Testis (tissue), 3 donors: ENCODE data around the gene ZNF518A. TPM values are rescaled to one million over a fixed set of nuclear protein-coding genes. Genes with fewer than 3 reads are reported as not detected.

Source experiments
- DNase-seq: peaks from one replicate; pipeline ENCODE4 v3.0.0-alpha.2; 2019
- H3K27ac ChIP-seq, 2 donors: fragments of 200-600 bp; sonication (generic); one replicate each; pipeline ENCODE4 v1.5.1; 2019
- H3K27me3 ChIP-seq: fragments of 200-600 bp; sonication (generic); one replicate; pipeline ENCODE4 v1.5.1; 2019
- H3K36me3 ChIP-seq: fragments of 200-600 bp; sonication (generic); one replicate; pipeline ENCODE4 v1.5.1; 2017; ENCODE audit warnings: low read depth; ENCODE audit errors: missing control alignments
- H3K4me1 ChIP-seq: fragments of 200-600 bp; sonication (generic); one replicate; pipeline ENCODE4 v1.5.1; 2019
- H3K4me3 ChIP-seq, 2 donors: fragments of 200-600 bp; sonication (generic); one replicate each; pipeline ENCODE4 v1.5.1; 2017 to 2019
- H3K9me3 ChIP-seq: fragments of 200-600 bp; sonication (generic); one replicate; pipeline ENCODE4 v1.5.1; 2017
- POLR2A ChIP-seq: fragments of 450-650 bp; IDR thresholded peaks from one replicate; pipeline ENCODE4 v1.6.1; 2017; ENCODE audit warnings: antibody characterized with exemption, mild to moderate bottlenecking, moderate library complexity
- WGBS, 2 donors: methylation state at CpG; one replicate each; pipeline ENCODE4 v1.1.5; 2018; 5-methylcytosine and 5-hydroxymethylcytosine counted together
- intact Hi-C: fragments of 100-400 bp; cut with DNase I; formaldehyde crosslinking; loops from one replicate; pipeline ENCODE4 v1.15.1; 2023; ENCODE audit warnings: low total_unique reads
- polyA plus RNA-seq: library from polyadenylated mRNA; stranded (reverse); fragments of 350-450 nt; fragmentation: Illumina TruSeq; extraction: RNeasy Lipid Tissue Mini Kit (QIAGEN cat#74804); gene quantifications from one replicate; pipeline ENCODE4 v1.2.3, GENCODE V29; 2014; ENCODE audit warnings: low read depth, low replicate concordance; ENCODE audit not compliant: insufficient read depth
- total RNA-seq, 2 donors: library from RNA; depleted of rRNA; stranded (reverse); fragments of >200 nt; gene quantifications; one replicate each; pipeline ENCODE4 v1.2.3, GENCODE V29; 2016
- TF ChIP-seq, protein P1 (sequence below), 3 experiments: fragments of 450-650 bp in 2 of 3; fragments of 200-600 bp in 1 of 3; sonication (generic) in 1 of 3; IDR thresholded peaks; one replicate each; pipeline ENCODE4 v1.5.1; 2016 to 2019; ENCODE audit warnings: antibody characterized with exemption in 3 of 3, mild to moderate bottlenecking in 2 of 3, moderate library complexity in 1 of 3

ZNF518A gene
- total and polyA plus RNA-seq, 3 donors from 2014 or later, result 14.5 to 88.0 (median 81.3) TPM

GRCh38 chr10:96152437-96152836, 22.3 kb downstream of the ZNF518A start:
- intact Hi-C loops, result no loop called here
- no peak for DNase-seq
- TF ChIP-seq, protein P1, sequence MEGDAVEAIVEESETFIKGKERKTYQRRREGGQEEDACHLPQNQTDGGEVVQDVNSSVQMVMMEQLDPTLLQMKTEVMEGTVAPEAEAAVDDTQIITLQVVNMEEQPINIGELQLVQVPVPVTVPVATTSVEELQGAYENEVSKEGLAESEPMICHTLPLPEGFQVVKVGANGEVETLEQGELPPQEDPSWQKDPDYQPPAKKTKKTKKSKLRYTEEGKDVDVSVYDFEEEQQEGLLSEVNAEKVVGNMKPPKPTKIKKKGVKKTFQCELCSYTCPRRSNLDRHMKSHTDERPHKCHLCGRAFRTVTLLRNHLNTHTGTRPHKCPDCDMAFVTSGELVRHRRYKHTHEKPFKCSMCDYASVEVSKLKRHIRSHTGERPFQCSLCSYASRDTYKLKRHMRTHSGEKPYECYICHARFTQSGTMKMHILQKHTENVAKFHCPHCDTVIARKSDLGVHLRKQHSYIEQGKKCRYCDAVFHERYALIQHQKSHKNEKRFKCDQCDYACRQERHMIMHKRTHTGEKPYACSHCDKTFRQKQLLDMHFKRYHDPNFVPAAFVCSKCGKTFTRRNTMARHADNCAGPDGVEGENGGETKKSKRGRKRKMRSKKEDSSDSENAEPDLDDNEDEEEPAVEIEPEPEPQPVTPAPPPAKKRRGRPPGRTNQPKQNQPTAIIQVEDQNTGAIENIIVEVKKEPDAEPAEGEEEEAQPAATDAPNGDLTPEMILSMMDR (IDR thresholded peaks at IDR 0.05), result no peak
- no peak for TF ChIP-seq POLR2A
- Histone ChIP-seq H3K4me1 (no peaks in the 10 kb centered on the region), H3K27me3 (no peaks in the 10 kb centered on the region), H3K9me3 (no peaks in the 10 kb centered on the region), H3K36me3 (no peaks in the 10 kb centered on the region), H3K4me3 (no peak overlapping the region), H3K27ac (no peak overlapping the region)
- WGBS, 2 donors, result 91 to 93% methylated on average over 4 of the region's 4 CpGs

- TF ChIP-seq, protein P1 (IDR thresholded peaks at IDR 0.05), result no peak
- 80 to 83% methylated on average over 1 of the region's 1 CpG for WGBS, 2 donors
- H3K36me3 ChIP-seq, result no peaks in the 10 kb centered on the region
Measured at GRCh38 chr10:96153070-96153469, 23.0 kb downstream of the ZNF518A start.

DNA sequence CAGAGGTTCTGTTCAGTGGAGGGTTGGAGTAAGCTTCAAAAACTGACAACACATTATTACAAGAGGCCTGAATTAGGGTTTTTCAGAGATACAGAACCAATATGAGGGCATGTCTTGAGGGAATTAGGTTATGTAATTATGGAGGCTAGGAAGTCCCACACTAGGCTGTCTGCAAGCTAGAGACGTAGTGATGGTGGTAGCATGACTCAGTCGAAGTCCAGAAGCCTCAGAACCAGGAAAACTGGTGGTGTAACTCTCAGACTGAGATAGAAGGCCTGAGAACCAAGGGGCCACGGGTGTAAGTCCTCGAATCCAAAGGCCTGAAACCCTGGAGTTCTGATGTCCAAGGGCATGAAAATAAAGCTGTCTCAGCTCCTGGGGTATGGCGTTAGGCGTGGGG, 35.6 kb downstream of the ZNF518A start:
- TF ChIP-seq, protein P1 (IDR thresholded peaks at IDR 0.05), result no peak
- TF ChIP-seq POLR2A, result no peak

More at GRCh38 chr10:96153070-96153469, 23.0 kb downstream of the ZNF518A start:
- H3K9me3 ChIP-seq, result no peaks in the 10 kb centered on the region
- DNase-seq, result no peak
- H3K4me3 ChIP-seq, result no peak overlapping the region
- intact Hi-C loops, result no loop called here
- H3K27ac ChIP-seq, result no peak overlapping the region
- no peaks in the 10 kb centered on the region for H3K27me3 ChIP-seq
- H3K4me1 ChIP-seq, result no peaks in the 10 kb centered on the region

DNA sequence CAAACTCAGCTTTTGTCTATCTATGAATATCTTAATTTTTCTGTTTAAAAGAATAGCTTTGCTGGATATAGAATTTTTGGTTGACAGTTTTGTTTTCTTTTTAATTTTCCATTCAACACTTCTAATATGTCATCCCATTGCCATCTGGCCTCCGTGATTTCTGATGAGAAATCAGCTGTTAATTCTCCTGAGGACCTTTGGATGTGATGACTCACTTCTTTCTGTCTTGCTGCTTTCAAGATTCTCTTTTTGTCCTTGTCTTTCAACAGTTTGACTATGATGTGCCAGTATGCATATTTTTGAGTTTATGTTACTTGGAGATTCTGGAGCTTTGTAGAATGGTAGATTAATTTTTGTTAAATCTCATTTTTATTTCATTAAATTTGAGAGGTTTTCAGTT, 38.4 kb downstream of the ZNF518A start:
- Histone ChIP-seq H3K4me3 (no peak overlapping the region), H3K27ac (no peak overlapping the region), H3K4me1 (no peaks in the 10 kb centered on the region), H3K36me3 (no peaks in the 10 kb centered on the region), H3K9me3 (no peaks in the 10 kb centered on the region), H3K27me3 (no peaks in the 10 kb centered on the region)
- 85 to 97% methylated on average over 1 of the region's 1 CpG for WGBS, 2 donors
- no peak for DNase-seq
- intact Hi-C loops, result no loop called here
- TF ChIP-seq, protein P1 (IDR thresholded peaks at IDR 0.05), result no peak
- no peak for TF ChIP-seq POLR2A

More for the DNA sequence above, 35.6 kb downstream of the ZNF518A start:
- Histone ChIP-seq H3K4me3 (no peak overlapping the region), H3K9me3 (no peaks in the 10 kb centered on the region), H3K27ac (no peak overlapping the region), H3K27me3 (no peaks in the 10 kb centered on the region), H3K36me3 (no peaks in the 10 kb centered on the region), H3K4me1 (no peaks in the 10 kb centered on the region)
- intact Hi-C loops, result no loop called here
- DNase-seq, result no peak
- 76 to 91% methylated on average over 6 of the region's 6 CpGs for WGBS, 2 donors

DNA sequence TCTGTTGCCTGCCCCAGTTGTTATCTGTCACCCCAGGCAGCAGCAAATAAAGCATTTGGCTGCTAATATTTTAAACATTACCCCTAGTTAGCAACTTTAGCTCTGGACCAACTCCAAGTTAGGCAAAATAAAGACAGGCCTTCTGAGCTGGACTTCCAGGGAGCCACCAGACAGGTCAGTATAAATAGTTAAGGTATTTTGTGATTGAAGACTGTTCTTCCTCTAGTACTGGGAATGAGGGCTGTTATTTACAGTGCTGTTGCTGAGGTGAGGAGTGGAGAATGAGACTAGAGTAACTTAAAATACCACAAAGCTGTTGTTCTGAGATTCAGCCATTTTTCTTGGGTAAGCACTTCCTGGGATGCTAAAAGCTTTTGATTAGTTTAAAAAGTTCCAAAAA, 40.1 kb downstream of the ZNF518A start:
- Histone ChIP-seq H3K27ac (no peak overlapping the region), H3K9me3 (no peaks in the 10 kb centered on the region), H3K4me3 (no peak overlapping the region), H3K36me3 (no peaks in the 10 kb centered on the region), H3K4me1 (no peaks in the 10 kb centered on the region), H3K27me3 (no peaks in the 10 kb centered on the region)
- TF ChIP-seq POLR2A, result no peak
- TF ChIP-seq, protein P1 (IDR thresholded peaks at IDR 0.05), result no peak
- no peak for DNase-seq
- intact Hi-C loops, result no loop called here
